Right lobe of liver (tissue), 4 donors: ENCODE results near the gene DNAJC13.

Experiments used
- CTCF ChIP-seq, 4 donors: fragments of 200-600 bp in 3 of 4; fragments of 450-650 bp in 1 of 4; IDR thresholded peaks; one replicate each; pipeline versions ENCODE4 v1.5.1 to v1.8.0; 2016 to 2022; ENCODE audit warnings: antibody characterized with exemption in 4 of 4, mild to moderate bottlenecking in 2 of 4
- POLR2A ChIP-seq: fragments of 450-650 bp; IDR thresholded peaks from one replicate; pipeline ENCODE4 v1.6.1; 2017; ENCODE audit warnings: antibody characterized with exemption, mild to moderate bottlenecking
- donor health status: DM: no; HTN: no; CAD: no.
- donor health status: DM: no; HTN: no; CAD: no.
- donor health status: DM: no; HTN: yes; CAD: no.

GRCh38 chr3:132553826-132554225 lies 136.5 kb downstream of the DNAJC13 start:
- TF ChIP-seq CTCF (IDR thresholded peaks at IDR 0.05) (no peak), POLR2A (no peak)
